ENCODE data around the gene ABR.

DNA sequence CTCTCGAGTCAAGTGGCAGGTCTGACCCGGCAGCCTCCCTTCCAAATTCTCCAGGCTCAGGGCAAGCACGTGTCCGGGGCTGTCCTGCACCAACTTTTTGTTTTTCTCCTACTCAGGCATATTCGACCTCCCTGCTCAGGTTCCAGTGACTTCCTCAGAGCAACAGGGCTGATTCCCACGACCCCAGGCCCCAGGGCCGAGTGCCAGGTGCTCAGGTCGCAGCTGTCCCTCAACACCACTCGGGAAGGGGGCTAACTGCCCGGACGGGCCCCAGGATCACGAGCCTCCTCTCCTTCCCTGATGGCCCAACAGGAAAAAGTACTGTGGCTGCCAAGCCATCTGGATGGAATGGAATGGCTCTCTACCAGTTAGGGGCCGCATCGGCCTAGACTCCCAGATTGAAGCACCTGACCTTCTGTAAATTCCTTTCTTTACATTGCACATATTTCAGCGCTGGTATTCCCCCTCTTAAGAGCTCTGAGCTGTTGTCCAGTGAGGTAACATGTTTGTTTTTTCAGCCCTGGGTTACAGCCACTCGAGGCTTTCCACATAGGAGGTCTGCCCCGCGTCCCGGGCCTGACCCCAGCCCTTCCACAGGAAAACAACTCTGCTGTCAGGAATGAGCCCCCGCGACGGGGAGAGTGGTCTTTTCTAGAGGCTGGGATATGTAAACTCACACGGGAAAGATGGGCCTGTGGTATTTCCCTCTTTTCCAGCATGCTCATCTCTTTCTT is 225.2 kb downstream of the ABR start:
- TF ChIP-seq, protein P1, sequence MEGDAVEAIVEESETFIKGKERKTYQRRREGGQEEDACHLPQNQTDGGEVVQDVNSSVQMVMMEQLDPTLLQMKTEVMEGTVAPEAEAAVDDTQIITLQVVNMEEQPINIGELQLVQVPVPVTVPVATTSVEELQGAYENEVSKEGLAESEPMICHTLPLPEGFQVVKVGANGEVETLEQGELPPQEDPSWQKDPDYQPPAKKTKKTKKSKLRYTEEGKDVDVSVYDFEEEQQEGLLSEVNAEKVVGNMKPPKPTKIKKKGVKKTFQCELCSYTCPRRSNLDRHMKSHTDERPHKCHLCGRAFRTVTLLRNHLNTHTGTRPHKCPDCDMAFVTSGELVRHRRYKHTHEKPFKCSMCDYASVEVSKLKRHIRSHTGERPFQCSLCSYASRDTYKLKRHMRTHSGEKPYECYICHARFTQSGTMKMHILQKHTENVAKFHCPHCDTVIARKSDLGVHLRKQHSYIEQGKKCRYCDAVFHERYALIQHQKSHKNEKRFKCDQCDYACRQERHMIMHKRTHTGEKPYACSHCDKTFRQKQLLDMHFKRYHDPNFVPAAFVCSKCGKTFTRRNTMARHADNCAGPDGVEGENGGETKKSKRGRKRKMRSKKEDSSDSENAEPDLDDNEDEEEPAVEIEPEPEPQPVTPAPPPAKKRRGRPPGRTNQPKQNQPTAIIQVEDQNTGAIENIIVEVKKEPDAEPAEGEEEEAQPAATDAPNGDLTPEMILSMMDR (IDR thresholded peaks at IDR 0.05) = no peak
- no peak for TF ChIP-seq EP300 (IDR thresholded peaks at IDR 0.05)
- TF ChIP-seq POLR2A (IDR thresholded peaks at IDR 0.05) = no peak
- TF ChIP-seq POLR2AphosphoS5 (IDR thresholded peaks at IDR 0.05) = no peak

Measured in suprapubic skin (tissue), 4 donors.